ENCODE results near the gene FPR2.

FPR2 gene

DNA sequence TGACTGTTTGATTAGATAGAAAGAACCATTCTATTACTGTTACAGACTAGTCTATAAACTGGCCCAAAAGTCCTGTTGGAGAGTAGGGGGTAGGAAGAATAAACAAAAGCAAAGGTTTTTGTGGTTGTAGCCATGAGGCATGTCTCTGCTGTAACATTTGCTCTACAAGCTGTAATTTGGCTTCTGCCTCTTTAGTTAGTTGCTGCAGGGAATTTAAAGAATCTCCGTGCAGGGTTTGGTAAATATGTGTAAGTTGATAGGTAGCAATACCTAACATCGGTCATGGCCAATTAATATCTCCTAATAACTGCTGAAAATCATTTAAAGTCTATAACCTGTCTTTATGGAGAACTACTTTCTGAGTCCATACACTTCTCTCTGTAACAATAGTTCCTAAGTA lies 46.9 kb downstream of the FPR2 start:
- DNase-seq, result no peak

DNA sequence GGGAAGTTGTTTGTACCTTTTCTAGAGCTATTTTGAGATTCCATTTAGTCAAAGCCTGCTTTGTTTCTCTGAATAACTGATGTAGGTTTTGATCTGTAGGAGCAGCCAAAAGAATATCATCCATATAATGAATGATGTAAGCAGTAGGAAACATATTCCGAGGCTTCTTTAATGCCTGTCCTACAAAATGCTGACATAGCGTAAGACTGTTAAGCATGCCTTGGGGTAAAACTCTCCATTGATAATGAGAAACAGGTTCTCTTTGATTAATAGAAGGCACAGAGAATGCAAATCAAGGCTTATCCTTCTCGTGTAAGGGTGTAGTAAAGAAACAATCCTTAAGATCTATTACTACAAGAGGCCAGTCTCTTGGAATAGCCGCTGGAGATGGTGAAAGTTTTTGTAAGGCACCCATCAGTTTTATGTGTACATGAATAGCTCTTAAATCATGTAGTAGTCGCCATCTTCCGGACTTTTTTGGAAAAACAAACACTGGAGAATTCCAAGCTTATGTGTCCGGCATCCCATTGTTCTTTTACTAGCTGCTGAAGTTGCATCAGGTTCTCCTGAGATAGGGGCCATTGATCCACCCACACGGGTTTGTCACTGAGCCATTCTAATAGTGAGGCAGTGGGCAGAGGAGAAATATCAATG lies 47.5 kb downstream of the FPR2 start:
- DNase-seq, result no peak

DNA sequence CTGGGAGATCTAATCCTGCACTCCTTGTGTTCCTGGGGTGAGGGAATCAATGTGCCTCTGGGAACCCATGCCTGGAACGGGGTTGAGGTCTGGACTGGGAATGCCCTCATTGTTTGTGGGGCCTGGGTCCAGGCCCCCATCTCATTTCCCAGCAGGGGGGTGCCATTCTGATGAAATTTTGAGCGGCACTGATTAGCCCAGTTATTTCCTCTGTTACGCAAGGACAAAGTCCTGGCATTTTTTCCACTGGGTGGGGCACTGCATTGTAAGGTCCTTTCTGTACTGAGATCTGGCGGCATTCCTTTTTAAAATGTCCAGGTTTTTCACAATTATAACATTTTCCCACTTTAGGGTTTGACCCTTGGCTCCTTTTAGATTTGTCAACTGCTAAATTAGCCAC lies 48.8 kb downstream of the FPR2 start:
- DNase-seq, result no peak

GRCh38 chr19:51810223-51810622 lies 49.2 kb downstream of the FPR2 start:
- no peak for DNase-seq

GRCh38 chr19:51811344-51811743 lies 50.4 kb downstream of the FPR2 start:
- DNase-seq, result no peak

DNA sequence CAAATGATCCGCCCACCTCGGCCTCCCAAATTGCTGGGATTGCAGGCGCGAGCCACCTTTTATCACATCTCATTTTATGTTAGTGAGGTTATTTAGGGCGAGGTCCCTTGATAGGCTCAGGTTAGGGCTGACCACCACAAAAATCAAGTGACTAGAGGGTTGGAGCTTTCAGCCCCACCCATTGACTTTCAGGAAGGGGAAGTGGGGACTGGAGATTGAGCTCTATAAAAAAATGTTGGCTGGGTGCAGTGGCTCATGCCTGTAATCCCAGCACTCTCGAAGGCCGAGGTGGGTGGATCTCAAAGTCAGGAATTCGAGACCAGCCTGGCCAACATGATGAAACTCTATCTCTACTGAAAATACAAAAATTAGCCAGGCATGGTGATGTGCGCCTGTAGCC lies 54.1 kb downstream of the FPR2 start:
- no peak for DNase-seq

- DNase-seq, result no peak
Observed at GRCh38 chr19:51816711-51817110, 55.7 kb downstream of the FPR2 start.

GRCh38 chr19:51820011-51820410 lies 59.0 kb downstream of the FPR2 start:
- DNase-seq, result no peak

Measured in activated naive CD4-positive, alpha-beta T cell treated with anti-CD3 and anti-CD28 coated beads, Interleukin-2, amount 50 U/mL, for 16 hours (primary cell).